ENCODE data around the gene CHAC2. TPM values are rescaled to one million over a fixed set of nuclear protein-coding genes. Genes with fewer than 3 reads are reported as not detected.

The CHAC2 gene
- total RNA-seq, 2 donors from 2014 or later, result 3.2 to 3.3 TPM

GRCh38 chr2:53769318-53769945 lies 1.8 kb downstream of the CHAC2 start:
- ATAC-seq (no peak), DNase-seq (no peak)
- intact Hi-C loops (cut with DNase I), result no loop called here

GRCh38 chr2:53770264-53770663 lies 2.7 kb downstream of the CHAC2 start:
- ATAC-seq (no peak), DNase-seq (no peak)
- intact Hi-C loops (cut with DNase I), result no loop called here

- intact Hi-C loops (cut with DNase I), result no loop called here
- ATAC-seq (no peak), DNase-seq (no peak)
Measured at GRCh38 chr2:53777134-53777533, 9.5 kb downstream of the CHAC2 start.

GRCh38 chr2:53778536-53779162 lies 11.0 kb downstream of the CHAC2 start:
- no peak for DNase-seq
- no peak for ATAC-seq
- intact Hi-C loops (cut with DNase I), result no loop called here

- intact Hi-C loops (cut with DNase I), result no loop called here
- DNase-seq (no peak), ATAC-seq (no peak)
Measured at GRCh38 chr2:53780056-53780455, 12.5 kb downstream of the CHAC2 start.

- DNase-seq (no peak), ATAC-seq (no peak)
- intact Hi-C loops (cut with DNase I), result no loop called here
Measured at GRCh38 chr2:53782676-53783075, 15.1 kb downstream of the CHAC2 start.

- ATAC-seq, result no peak
- DNase-seq, result no peak
- intact Hi-C loops (cut with DNase I), result no loop called here
Measured at GRCh38 chr2:53784436-53784835, 16.8 kb downstream of the CHAC2 start.

GRCh38 chr2:53785366-53785765 lies 17.8 kb downstream of the CHAC2 start:
- intact Hi-C loops (cut with DNase I), result no loop called here
- DNase-seq, result no peak
- ATAC-seq, result no peak

GRCh38 chr2:53786352-53786704 lies 18.7 kb downstream of the CHAC2 start:
- intact Hi-C loops (cut with DNase I), result no loop called here
- peak; percentile 46 for DNase-seq
- ATAC-seq, result peak; percentile 62 to 66

GRCh38 chr2:53786705-53787613 lies 19.4 kb downstream of the CHAC2 start, which contains the start of the genes ASB3 and ERLEC1:
TSS of gene ASB3 (minus strand) at chr2:53786953. CDS start at chr2:53765572, 21,381 bp downstream.
TSS of gene ERLEC1 (plus strand) at chr2:53787044. CDS start at chr2:53787211, 167 bp downstream.
- intact Hi-C loops (cut with DNase I), result no loop called here
- peak; percentile 93 for DNase-seq
- ATAC-seq, result peak; percentile 97 to 98

GRCh38 chr2:53787614-53788289 lies 20.1 kb downstream of the CHAC2 start:
- DNase-seq (no peak), ATAC-seq (peak in 1 of 2 donors; percentile 5)
- intact Hi-C loops (cut with DNase I), result no loop called here

GRCh38 chr2:53793261-53793660 lies 25.7 kb downstream of the CHAC2 start:
- ATAC-seq (no peak), DNase-seq (no peak)
- intact Hi-C loops (cut with DNase I), result no loop called here

GRCh38 chr2:53793821-53794220 lies 26.2 kb downstream of the CHAC2 start:
- DNase-seq (no peak), ATAC-seq (no peak)
- intact Hi-C loops (cut with DNase I), result no loop called here

GRCh38 chr2:53801547-53801946 lies 33.9 kb downstream of the CHAC2 start:
- DNase-seq, result no peak
- no peak for ATAC-seq
- intact Hi-C loops (cut with DNase I), result no loop called here

- DNase-seq, result no peak
- intact Hi-C loops (cut with DNase I), result no loop called here
- ATAC-seq, result no peak
Measured at GRCh38 chr2:53802617-53803151, 35.1 kb downstream of the CHAC2 start.

GRCh38 chr2:53811601-53812000 lies 44.0 kb downstream of the CHAC2 start:
- ATAC-seq (peak in 1 of 2 donors; percentile 29), DNase-seq (no peak)
- intact Hi-C loops (cut with DNase I), result no loop called here

GRCh38 chr2:53813151-53813550 lies 45.5 kb downstream of the CHAC2 start:
- intact Hi-C loops (cut with DNase I), result no loop called here
- ATAC-seq (peak in 1 of 2 donors; percentile 56), DNase-seq (no peak)

GRCh38 chr2:53818854-53819435 lies 51.3 kb downstream of the CHAC2 start:
- intact Hi-C loops (cut with DNase I), result no loop called here

GRCh38 chr2:53819634-53820033 lies 52.0 kb downstream of the CHAC2 start:
- intact Hi-C loops (cut with DNase I), result no loop called here
- DNase-seq, result no peak
- ATAC-seq, result no peak

More at GRCh38 chr2:53818854-53819435, 51.3 kb downstream of the CHAC2 start:
- no peak for DNase-seq
- ATAC-seq, result no peak
